HG03064 (cell line): Measurements from ENCODE around the gene PLS3.

Experiments
- ATAC-seq: cut with Tn5 transposase; IDR thresholded peaks from one replicate; pipeline ENCODE4 v1.9.1; 2021; ENCODE audit warnings: low read depth; ENCODE audit not compliant: unreplicated experiment

Gene PLS3

GRCh38 chrX:115564243-115564642 is 3.3 kb downstream of the PLS3 start:
- ATAC-seq, result no peak

GRCh38 chrX:115565888-115566287 is 4.9 kb downstream of the PLS3 start:
- no peak for ATAC-seq

- ATAC-seq, result no peak
Measured at GRCh38 chrX:115571712-115572111, 10.7 kb downstream of the PLS3 start.

- ATAC-seq, result no peak
Measured at GRCh38 chrX:115573185-115573584, 12.2 kb downstream of the PLS3 start.

GRCh38 chrX:115576676-115577075 is 15.7 kb downstream of the PLS3 start:
- ATAC-seq, result no peak

- ATAC-seq, result no peak
Measured at GRCh38 chrX:115579327-115579726, 18.4 kb downstream of the PLS3 start.

GRCh38 chrX:115579786-115580294 is 18.9 kb downstream of the PLS3 start:
- ATAC-seq, result no peak

GRCh38 chrX:115581759-115582615 is 21.0 kb downstream of the PLS3 start:
- no peak for ATAC-seq

GRCh38 chrX:115582616-115583495 is 21.9 kb downstream of the PLS3 start:
- no peak for ATAC-seq

- no peak for ATAC-seq
Measured at GRCh38 chrX:115583496-115584004, 22.6 kb downstream of the PLS3 start.

GRCh38 chrX:115584696-115585095 is 23.7 kb downstream of the PLS3 start:
- ATAC-seq, result no peak

- ATAC-seq, result no peak
Measured at GRCh38 chrX:115588179-115588578, 27.2 kb downstream of the PLS3 start.

GRCh38 chrX:115589419-115589818 is 28.4 kb downstream of the PLS3 start:
- no peak for ATAC-seq

- ATAC-seq, result no peak
Measured at GRCh38 chrX:115591420-115591819, 30.4 kb downstream of the PLS3 start.

GRCh38 chrX:115591856-115592842 is 31.2 kb downstream of the PLS3 start:
- no peak for ATAC-seq

- no peak for ATAC-seq
Measured at GRCh38 chrX:115592997-115593734, 32.2 kb downstream of the PLS3 start.

- ATAC-seq, result no peak
Measured at GRCh38 chrX:115595049-115595448, 34.1 kb downstream of the PLS3 start.

GRCh38 chrX:115598556-115598955 is 37.6 kb downstream of the PLS3 start:
- ATAC-seq, result no peak

- ATAC-seq, result no peak
Measured at GRCh38 chrX:115602308-115602707, 41.3 kb downstream of the PLS3 start.
